Lung (tissue), 12 donors: ENCODE data around the gene ZG16. TPM values are rescaled to one million over a fixed set of nuclear protein-coding genes. Genes with fewer than 3 reads are reported as not detected.
"Not testable (repeated sequence)": the region's sequence is repeated elsewhere in the genome, so short reads cannot be mapped to it uniquely, and the experiment has no call there.

ENCODE experiments used
- ATAC-seq: fragments of 200-7000 bp; cut with Tn5 transposase; one replicate; pipeline ENCODE4 v1.9.1; 2020; ENCODE audit warnings: moderate number of reproducible peaks; ENCODE audit not compliant: insufficient read depth, low FRiP score
- DNase-seq, 3 donors: peaks; one replicate each; pipeline ENCODE4 v3.0.0-alpha.2; 2013 to 2017
- H3K27ac ChIP-seq, 2 donors: one replicate each; pipeline ENCODE4 v1.5.1; 2013; ENCODE audit warnings: mild to moderate bottlenecking in 2 of 2, moderate library complexity in 2 of 2, control low read depth in 1 of 2, inconsistent platforms in 1 of 2, low read depth in 1 of 2, low read length in 1 of 2
- H3K27me3 ChIP-seq, 3 donors: one replicate each; pipeline ENCODE4 v1.5.1; 2013; ENCODE audit warnings: low read length in 2 of 3; ENCODE audit not compliant: control insufficient read depth in 3 of 3, insufficient read depth in 3 of 3
- H3K36me3 ChIP-seq, 4 donors: one replicate each; pipeline ENCODE4 v1.5.1; 2013; ENCODE audit warnings: low read length in 4 of 4, mild to moderate bottlenecking in 1 of 4, moderate library complexity in 1 of 4; ENCODE audit not compliant: control insufficient read depth in 4 of 4, insufficient read depth in 4 of 4
- H3K4me1 ChIP-seq, 5 donors: one replicate each; pipeline ENCODE4 v1.5.1; 2013; ENCODE audit warnings: low read length in 5 of 5, mild to moderate bottlenecking in 2 of 5, moderate library complexity in 1 of 5; ENCODE audit not compliant: control insufficient read depth in 5 of 5, insufficient read depth in 5 of 5
- H3K4me3 ChIP-seq: one replicate; pipeline ENCODE4 v1.5.1; 2013; ENCODE audit warnings: mild to moderate bottlenecking, control low read depth, moderate library complexity
- H3K9ac ChIP-seq, 2 donors: one replicate each; pipeline ENCODE4 v1.5.1; 2013; ENCODE audit warnings: low read length in 2 of 2, control low read depth in 1 of 2; ENCODE audit not compliant: insufficient read depth in 1 of 2
- H3K9me3 ChIP-seq, 4 donors: one replicate each; pipeline ENCODE4 v1.5.1; 2013; ENCODE audit warnings: low read length in 3 of 4, mild to moderate bottlenecking in 1 of 4, moderate library complexity in 1 of 4; ENCODE audit not compliant: control insufficient read depth in 4 of 4, insufficient read depth in 3 of 4
- WGBS, 2 donors: extraction: QIAGEN DNeasy Blood & Tissue Kit; methylation state at CpG; one replicate each; pipeline ENCODE4 v1.1.7; 2013; 5-methylcytosine and 5-hydroxymethylcytosine counted together
- polyA plus RNA-seq, 2 donors: library from polyadenylated mRNA; stranded (reverse); fragments of 200-250 nt; gene quantifications; one replicate each; pipeline ENCODE4 v1.2.1, GENCODE V29; 2013
- total RNA-seq, 2 donors: library from RNA; depleted of rRNA in 1 of 2; stranded (reverse); fragments of >200 nt in 1 of 2; gene quantifications; one replicate each; pipeline ENCODE4 v1.2.1, GENCODE V29; 2014 to 2021
- TF ChIP-seq, protein P1 (sequence below): IDR thresholded peaks from 2 replicates; pipeline ENCODE4 v1.5.1; 2012; ENCODE audit warnings: mild to moderate bottlenecking; ENCODE audit errors: control extremely low read depth, extremely low read depth
- donor health status: control.
- donor health status: control.
- donor health status: Bipolar disorder and iron deficiency.
- donor health status: healthy.
- donor health status: DM: yes; HTN: yes; CAD: no.

Gene ZG16
- total and polyA plus RNA-seq, 4 donors: 0.01 to 0.06 (median 0.04) TPM; not detected in 1

- no peaks in the 10 kb centered on the region for H3K9me3 ChIP-seq
- no peak overlapping the region for H3K4me3 ChIP-seq
- H3K9ac ChIP-seq: no peak overlapping the region
- ATAC-seq: no peak
- no peaks in the 10 kb centered on the region for H3K27me3 ChIP-seq
- TF ChIP-seq, protein P1, sequence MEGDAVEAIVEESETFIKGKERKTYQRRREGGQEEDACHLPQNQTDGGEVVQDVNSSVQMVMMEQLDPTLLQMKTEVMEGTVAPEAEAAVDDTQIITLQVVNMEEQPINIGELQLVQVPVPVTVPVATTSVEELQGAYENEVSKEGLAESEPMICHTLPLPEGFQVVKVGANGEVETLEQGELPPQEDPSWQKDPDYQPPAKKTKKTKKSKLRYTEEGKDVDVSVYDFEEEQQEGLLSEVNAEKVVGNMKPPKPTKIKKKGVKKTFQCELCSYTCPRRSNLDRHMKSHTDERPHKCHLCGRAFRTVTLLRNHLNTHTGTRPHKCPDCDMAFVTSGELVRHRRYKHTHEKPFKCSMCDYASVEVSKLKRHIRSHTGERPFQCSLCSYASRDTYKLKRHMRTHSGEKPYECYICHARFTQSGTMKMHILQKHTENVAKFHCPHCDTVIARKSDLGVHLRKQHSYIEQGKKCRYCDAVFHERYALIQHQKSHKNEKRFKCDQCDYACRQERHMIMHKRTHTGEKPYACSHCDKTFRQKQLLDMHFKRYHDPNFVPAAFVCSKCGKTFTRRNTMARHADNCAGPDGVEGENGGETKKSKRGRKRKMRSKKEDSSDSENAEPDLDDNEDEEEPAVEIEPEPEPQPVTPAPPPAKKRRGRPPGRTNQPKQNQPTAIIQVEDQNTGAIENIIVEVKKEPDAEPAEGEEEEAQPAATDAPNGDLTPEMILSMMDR: no peak
- H3K27ac ChIP-seq: no peak overlapping the region
- H3K4me1 ChIP-seq: peaks cover 0 to 2% (median 0%) of the 10 kb centered on the region in 5 donors
- DNase-seq: peak; percentile 19 to 59 (median 48)
- whole genome bisulfite sequencing, 2 donors: 69 to 88% methylated on average over 9 of the region's 9 CpGs
- no peaks in the 10 kb centered on the region for H3K36me3 ChIP-seq
These were observed 17.3 kb upstream of the ZG16 start for GRCh38 chr16:29760567-29761279.

DNA sequence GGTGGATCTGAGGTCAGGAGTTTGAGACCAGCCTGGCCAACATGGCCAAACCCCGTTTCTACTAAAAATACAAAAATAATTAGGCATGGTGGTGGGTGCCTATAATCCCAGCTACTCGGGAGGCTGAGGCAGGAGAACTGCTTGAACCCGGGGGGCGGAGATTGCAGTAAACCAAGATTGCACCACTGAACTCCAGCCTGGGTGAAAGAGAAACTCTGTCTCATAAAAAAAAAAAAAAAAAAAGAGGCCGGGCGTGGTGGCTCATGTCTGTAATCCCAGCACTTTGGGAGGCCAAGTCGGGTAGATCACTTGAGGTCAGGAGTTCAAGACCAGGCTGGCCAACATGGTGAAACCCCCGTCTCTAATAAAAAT lies 16.8 kb upstream of the ZG16 start:
- WGBS, 2 donors: 70 to 77% methylated on average over 7 to 8 of the region's 8 CpGs
- not testable (repeated sequence) for ATAC-seq, DNase-seq, H3K9ac ChIP-seq, H3K4me3 ChIP-seq, H3K27me3 ChIP-seq, H3K4me1 ChIP-seq, H3K36me3 ChIP-seq, H3K9me3 ChIP-seq, H3K27ac ChIP-seq

- Histone ChIP-seq H3K4me1 (peaks cover 0 to 2% (median 0%) of the 10 kb centered on the region in 5 donors), H3K9ac (no peak overlapping the region), H3K9me3 (no peaks in the 10 kb centered on the region), H3K27ac (no peak overlapping the region), H3K27me3 (no peaks in the 10 kb centered on the region), H3K4me3 (no peak overlapping the region), H3K36me3 (no peaks in the 10 kb centered on the region)
- ATAC-seq: no peak
- WGBS, 2 donors: 79 to 86% methylated on average over 6 of the region's 6 CpGs
- TF ChIP-seq, protein P1: no peak
- DNase-seq: no peak
These were observed 16.2 kb upstream of the ZG16 start for GRCh38 chr16:29761882-29762281.

- Histone ChIP-seq H3K27ac (no peak overlapping the region), H3K4me1 (no peaks in the 10 kb centered on the region), H3K9me3 (no peaks in the 10 kb centered on the region), H3K36me3 (no peaks in the 10 kb centered on the region), H3K4me3 (no peak overlapping the region), H3K9ac (no peak overlapping the region), H3K27me3 (no peaks in the 10 kb centered on the region)
- no peak for ATAC-seq
- TF ChIP-seq, protein P1: no peak
- DNase-seq: no peak
- 71 to 82% methylated on average over 6 of the region's 6 CpGs for WGBS, 2 donors
These were observed 14.7 kb upstream of the ZG16 start for GRCh38 chr16:29763326-29763725.
